ENCODE measurements around the gene FGB.

DNA sequence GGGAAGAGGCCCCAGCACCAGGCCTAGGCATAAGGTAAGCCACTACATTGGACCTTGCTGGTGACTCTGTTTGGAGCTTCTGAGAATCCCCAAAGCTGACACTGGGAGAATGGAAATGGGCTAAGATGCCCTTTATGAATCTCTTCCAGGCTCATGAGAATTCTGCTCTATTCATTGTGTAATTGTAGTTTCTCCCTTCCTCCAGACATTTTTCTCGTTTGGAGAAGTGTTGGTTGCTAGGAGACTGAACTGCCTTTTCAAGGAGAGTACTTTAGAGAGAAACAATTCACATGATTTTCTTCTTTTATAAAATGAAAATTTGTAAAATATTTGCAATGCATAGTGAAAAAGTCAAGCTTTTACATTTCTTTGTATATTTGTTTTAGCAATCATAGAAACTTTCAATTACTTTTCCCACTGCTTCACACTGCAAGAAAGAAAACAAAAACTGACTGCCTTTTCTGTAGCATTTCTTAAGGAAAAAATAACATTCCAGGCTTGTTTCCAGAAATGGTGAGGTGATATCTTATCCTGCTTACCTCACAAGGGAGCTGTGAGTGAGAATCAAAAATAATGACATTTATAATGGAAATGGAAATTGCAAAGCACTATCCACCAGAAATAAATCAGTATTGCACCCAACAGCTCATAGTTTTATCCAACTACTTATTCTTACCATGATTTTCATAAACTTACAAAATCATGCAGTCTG lies 46.3 kb upstream of the FGB start:
- TF ChIP-seq, protein P1, sequence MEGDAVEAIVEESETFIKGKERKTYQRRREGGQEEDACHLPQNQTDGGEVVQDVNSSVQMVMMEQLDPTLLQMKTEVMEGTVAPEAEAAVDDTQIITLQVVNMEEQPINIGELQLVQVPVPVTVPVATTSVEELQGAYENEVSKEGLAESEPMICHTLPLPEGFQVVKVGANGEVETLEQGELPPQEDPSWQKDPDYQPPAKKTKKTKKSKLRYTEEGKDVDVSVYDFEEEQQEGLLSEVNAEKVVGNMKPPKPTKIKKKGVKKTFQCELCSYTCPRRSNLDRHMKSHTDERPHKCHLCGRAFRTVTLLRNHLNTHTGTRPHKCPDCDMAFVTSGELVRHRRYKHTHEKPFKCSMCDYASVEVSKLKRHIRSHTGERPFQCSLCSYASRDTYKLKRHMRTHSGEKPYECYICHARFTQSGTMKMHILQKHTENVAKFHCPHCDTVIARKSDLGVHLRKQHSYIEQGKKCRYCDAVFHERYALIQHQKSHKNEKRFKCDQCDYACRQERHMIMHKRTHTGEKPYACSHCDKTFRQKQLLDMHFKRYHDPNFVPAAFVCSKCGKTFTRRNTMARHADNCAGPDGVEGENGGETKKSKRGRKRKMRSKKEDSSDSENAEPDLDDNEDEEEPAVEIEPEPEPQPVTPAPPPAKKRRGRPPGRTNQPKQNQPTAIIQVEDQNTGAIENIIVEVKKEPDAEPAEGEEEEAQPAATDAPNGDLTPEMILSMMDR (IDR thresholded peaks at IDR 0.05; ENCODE audit: low read length) = no peak
- TF ChIP-seq EZH2 (IDR thresholded peaks at IDR 0.05; ENCODE audit: borderline replicate concordance, low read length) = no peak

All from OCI-LY1 (cell line).